ENCODE results near the gene LIME1.

DNA sequence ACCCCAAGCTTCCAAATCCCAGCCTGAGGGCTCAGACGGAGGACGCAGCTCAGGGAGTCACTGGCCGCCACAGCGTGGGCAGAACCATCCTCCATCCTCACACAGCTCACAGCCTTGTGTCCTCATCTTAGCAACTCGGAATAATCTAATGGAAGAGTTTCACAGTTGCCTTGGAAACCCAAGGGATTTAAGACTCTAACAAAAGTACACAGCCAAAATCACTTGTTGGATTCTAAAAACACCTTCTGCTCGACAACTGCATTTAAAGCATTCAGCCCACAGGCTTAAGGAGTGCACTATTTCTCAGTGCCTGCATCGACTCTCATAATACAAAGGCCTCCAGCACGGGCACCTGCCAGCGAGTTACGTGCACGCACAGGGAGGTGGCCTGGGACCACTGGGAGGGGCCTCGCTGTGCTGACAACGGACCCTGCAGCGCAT, 49.2 kb downstream of the LIME1 start:
- TF ChIP-seq CTCF (conservative IDR thresholded peaks at IDR 0.05) (no peak), ZFX (IDR thresholded peaks at IDR 0.05) (no peak)

All from C4-2B (cell line).